ENCODE results near the gene CXorf51B.
"Not testable (repeated sequence)": the region's sequence is repeated elsewhere in the genome, so short reads cannot be mapped to it uniquely, and the experiment has no call there.

The CXorf51B gene

DNA sequence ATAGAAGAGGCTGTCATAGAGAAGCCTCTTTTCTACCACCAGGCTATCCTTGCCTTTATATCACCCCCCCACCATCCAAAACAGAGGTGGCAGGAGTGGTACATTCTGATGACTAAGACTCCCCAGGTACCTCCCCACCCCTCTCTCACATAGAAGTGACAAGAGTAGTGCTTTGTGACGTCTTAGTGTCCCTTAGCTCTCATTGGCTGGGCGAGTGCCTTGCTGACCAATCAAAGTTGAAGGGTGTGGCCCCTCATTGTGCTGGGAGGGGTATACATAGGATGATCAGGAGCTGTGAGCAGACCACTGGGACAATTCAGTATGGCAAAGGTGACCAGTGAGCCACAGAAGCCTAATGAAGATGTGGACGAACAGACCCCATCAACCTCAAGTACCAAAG is at the start of gene CXorf51B:
Gene CXorf51B (plus strand): TSS at position 301 of the 400 bp plus-strand sequence. CDS start 21 bp downstream, at position 322.
- not testable (repeated sequence) for DNase-seq

DNA sequence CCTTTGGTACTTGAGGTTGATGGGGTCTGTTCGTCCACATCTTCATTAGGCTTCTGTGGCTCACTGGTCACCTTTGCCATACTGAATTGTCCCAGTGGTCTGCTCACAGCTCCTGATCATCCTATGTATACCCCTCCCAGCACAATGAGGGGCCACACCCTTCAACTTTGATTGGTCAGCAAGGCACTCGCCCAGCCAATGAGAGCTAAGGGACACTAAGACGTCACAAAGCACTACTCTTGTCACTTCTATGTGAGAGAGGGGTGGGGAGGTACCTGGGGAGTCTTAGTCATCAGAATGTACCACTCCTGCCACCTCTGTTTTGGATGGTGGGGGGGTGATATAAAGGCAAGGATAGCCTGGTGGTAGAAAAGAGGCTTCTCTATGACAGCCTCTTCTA is 5.1 kb downstream of the CXorf51B start, which contains the start of gene CXorf51A:
Gene CXorf51A (minus strand): TSS at position 101 of the 400 bp plus-strand sequence. CDS start 21 bp downstream, at position 80.
- DNase-seq = not testable (repeated sequence)

DNA sequence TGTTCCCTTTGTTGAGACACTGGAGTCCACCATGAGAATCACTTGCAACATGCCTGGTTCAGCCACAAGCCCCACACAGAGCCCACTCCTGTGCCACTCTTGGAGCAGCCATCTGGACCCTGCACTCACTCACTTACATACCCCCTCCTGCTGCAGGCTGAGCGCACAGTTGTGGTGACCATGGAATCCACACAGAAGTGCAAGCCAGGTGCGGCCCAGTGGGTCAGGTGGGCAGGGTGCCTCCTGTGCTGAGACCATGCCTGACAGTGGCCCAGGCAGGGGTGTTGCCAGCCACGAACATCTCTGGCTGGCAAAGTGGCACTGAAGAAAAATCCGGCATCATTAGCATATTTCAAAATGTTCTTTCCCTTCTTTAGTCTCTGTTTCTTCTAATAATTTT is 22.4 kb downstream of the CXorf51B start:
- no peak for DNase-seq

DNA sequence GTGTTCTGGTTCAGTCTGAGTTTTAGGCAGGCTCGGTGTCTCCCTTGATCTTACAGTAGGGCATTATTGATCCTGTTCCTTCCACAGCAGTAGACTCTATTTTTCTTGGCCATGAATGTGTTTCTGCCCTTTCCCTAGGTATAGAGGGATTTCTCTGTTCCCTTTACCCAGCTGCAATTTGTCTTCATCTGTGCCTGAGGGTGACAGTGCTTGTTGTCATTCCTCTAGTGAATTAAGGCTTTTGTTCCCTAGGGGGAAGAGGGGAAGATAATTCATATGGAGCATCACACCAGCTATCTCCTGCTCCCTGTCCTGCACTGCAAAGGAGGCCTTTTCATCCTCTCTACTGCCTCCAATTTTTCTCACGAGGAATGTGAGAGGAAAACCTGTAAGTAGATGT is 44.7 kb downstream of the CXorf51B start:
- DNase-seq = peak in 10 of 56 donors; percentile 0 to 16 (median 5)
